ENCODE results near the gene UBE2F.

UBE2F gene

GRCh38 chr2:238060096-238060541, 93.3 kb downstream of the UBE2F start:
- peak overlapping the region; percentile 37 for H3K27ac ChIP-seq (ENCODE audit: poor library complexity, severe bottlenecking)
- H3K9me3 ChIP-seq (ENCODE audit: severe bottlenecking), result no peaks in the 10 kb centered on the region
- peak overlapping the region; percentile 87 for H3K4me3 ChIP-seq (ENCODE audit: severe bottlenecking)
- peaks cover 10% of the 10 kb centered on the region for H3K36me3 ChIP-seq (ENCODE audit: low read depth)
- ATAC-seq (ENCODE audit: low read depth) (no peak), DNase-seq (ENCODE audit: low spot score) (no peak)
- no peak for TF ChIP-seq CTCF (IDR thresholded peaks at IDR 0.05; ENCODE audit: poor library complexity, severe bottlenecking)
- no peaks in the 10 kb centered on the region for H3K27me3 ChIP-seq (ENCODE audit: insufficient read depth, poor library complexity, severe bottlenecking)
- peaks cover 5% of the 10 kb centered on the region for H3K4me1 ChIP-seq (ENCODE audit: insufficient read depth, poor library complexity, severe bottlenecking)

- TF ChIP-seq CTCF (IDR thresholded peaks at IDR 0.05; ENCODE audit: poor library complexity, severe bottlenecking), result no peak
- H3K4me3 ChIP-seq (ENCODE audit: severe bottlenecking), result peak within 1 kb of the TSS; percentile 87
- DNase-seq (ENCODE audit: low spot score), result peak; percentile 94
- H3K36me3 ChIP-seq (ENCODE audit: low read depth), result peaks cover 15% of the 10 kb centered on the region
- H3K27me3 ChIP-seq (ENCODE audit: insufficient read depth, poor library complexity, severe bottlenecking), result no peaks in the 10 kb centered on the region
- no peaks in the 10 kb centered on the region for H3K9me3 ChIP-seq (ENCODE audit: severe bottlenecking)
- H3K4me1 ChIP-seq (ENCODE audit: insufficient read depth, poor library complexity, severe bottlenecking), result peaks cover 5% of the 10 kb centered on the region
- peak within 1 kb of the TSS; percentile 56 for H3K27ac ChIP-seq (ENCODE audit: poor library complexity, severe bottlenecking)
- ATAC-seq (ENCODE audit: low read depth), result peak; percentile 96
Observed at GRCh38 chr2:238060542-238061314, 93.9 kb downstream of the UBE2F start, which contains the start of gene SCLY. Gene SCLY, plus strand, starts transcription at chr2:238061001. Its CDS starts 54 bp downstream, at chr2:238061055.

DNA sequence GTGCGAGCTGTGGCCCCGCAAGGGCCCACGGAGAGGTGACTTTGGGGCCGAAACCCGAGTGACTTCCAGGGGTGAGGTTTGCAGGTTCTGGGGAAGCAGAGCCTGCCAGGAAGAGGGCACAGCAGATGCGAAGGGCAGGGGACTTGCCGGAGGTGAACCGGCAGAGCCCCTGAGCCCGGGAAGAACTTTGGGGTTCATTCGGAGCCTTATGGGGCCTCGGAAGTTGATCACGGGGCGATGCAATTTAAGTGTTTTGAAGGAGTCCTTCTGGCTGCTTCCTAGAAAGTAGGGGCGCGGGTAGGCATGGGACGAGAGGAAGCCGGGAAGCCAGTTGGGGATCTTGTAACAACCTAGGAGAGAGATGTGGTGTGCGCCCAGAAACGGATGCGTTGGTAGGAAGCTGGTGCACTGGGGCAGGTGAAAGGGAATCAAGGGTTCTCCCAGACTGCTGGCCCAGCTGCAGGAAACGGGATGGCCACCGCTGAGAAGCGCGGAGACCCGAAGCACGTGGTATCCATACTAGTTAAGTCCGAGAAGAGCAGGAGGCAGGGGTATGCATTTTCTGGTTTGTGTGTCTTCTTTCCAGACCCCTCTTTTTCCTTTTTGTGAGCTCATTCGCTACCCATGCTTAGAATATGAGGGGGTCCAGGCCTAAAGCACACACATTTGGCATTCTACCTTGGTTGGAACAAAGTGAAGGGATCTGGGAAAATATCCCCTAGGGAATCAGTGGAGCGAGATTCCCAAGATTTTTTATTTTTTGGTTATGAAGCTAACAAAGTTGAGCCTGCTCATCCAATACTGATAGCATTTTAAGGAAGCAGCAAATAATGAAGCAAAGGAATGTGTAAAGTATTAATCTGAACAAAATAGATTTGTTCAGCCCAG, 94.7 kb downstream of the UBE2F start:
- H3K36me3 ChIP-seq (ENCODE audit: low read depth), result peaks cover 23% of the 10 kb centered on the region
- H3K4me3 ChIP-seq (ENCODE audit: severe bottlenecking), result peak overlapping the region; percentile 87
- H3K9me3 ChIP-seq (ENCODE audit: severe bottlenecking), result no peaks in the 10 kb centered on the region
- peak overlapping the region; percentile 56 for H3K27ac ChIP-seq (ENCODE audit: poor library complexity, severe bottlenecking)
- no peak for TF ChIP-seq CTCF (IDR thresholded peaks at IDR 0.05; ENCODE audit: poor library complexity, severe bottlenecking)
- H3K27me3 ChIP-seq (ENCODE audit: insufficient read depth, poor library complexity, severe bottlenecking), result no peaks in the 10 kb centered on the region
- DNase-seq (ENCODE audit: low spot score) (no peak), ATAC-seq (ENCODE audit: low read depth) (peak; percentile 16; the same call in 2 of the 3 replicates)
- peaks cover 5% of the 10 kb centered on the region for H3K4me1 ChIP-seq (ENCODE audit: insufficient read depth, poor library complexity, severe bottlenecking)

DNA sequence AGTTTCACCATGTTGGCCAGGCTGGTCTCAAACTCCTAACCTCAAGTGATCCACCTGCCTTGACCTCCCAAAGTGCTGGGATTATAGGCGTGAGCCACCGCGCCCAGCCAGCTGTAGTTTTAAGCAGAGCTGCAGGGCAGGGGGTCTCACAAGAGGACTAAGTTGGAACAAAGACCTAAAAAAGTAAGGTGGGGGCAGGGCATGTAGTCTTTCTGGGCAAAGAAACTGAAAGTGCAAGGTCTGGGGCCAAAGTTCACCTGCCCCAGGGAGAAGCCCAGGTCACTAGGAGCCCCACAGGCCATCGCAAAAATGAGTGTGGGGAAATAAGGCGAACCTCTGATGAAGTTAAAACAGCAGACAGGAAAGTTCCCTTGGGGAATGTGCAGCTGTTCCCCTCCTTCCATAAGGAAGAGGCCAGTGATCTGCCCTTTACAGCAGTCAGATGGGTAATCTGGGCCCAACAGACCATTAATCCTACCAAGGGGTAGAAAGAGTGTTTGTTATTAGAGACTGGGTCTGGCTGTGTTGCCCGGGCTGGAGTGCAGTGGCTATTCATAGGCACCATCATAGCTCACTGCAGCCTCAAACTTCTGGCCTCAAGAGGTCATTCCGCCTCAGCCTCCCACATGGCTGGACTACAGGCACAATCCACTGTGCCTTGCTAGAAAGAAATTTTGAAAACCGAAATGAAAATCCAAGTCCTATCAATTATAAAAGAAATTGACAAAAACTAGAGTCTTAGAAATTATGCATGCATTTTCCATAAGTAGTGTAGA, 96.8 kb downstream of the UBE2F start:
- Histone ChIP-seq H3K4me3 (ENCODE audit: severe bottlenecking) (no peak overlapping the region), H3K9me3 (ENCODE audit: severe bottlenecking) (no peaks in the 10 kb centered on the region), H3K36me3 (ENCODE audit: low read depth) (peaks cover 37% of the 10 kb centered on the region), H3K27me3 (ENCODE audit: insufficient read depth, poor library complexity, severe bottlenecking) (no peaks in the 10 kb centered on the region), H3K4me1 (ENCODE audit: insufficient read depth, poor library complexity, severe bottlenecking) (peaks cover 5% of the 10 kb centered on the region), H3K27ac (ENCODE audit: poor library complexity, severe bottlenecking) (no peak overlapping the region)
- ATAC-seq (ENCODE audit: low read depth), result no peak
- no peak for TF ChIP-seq CTCF (IDR thresholded peaks at IDR 0.05; ENCODE audit: poor library complexity, severe bottlenecking)
- no peak for DNase-seq (ENCODE audit: low spot score)

Data from RWPE2 (cell line).